ENCODE measurements around the gene NDUFS7. TPM values are rescaled to one million over a fixed set of nuclear protein-coding genes. Genes with fewer than 3 reads are reported as not detected.

The NDUFS7 gene
- total RNA-seq, 1 donor from 2014 or later = 83.3 TPM

DNA sequence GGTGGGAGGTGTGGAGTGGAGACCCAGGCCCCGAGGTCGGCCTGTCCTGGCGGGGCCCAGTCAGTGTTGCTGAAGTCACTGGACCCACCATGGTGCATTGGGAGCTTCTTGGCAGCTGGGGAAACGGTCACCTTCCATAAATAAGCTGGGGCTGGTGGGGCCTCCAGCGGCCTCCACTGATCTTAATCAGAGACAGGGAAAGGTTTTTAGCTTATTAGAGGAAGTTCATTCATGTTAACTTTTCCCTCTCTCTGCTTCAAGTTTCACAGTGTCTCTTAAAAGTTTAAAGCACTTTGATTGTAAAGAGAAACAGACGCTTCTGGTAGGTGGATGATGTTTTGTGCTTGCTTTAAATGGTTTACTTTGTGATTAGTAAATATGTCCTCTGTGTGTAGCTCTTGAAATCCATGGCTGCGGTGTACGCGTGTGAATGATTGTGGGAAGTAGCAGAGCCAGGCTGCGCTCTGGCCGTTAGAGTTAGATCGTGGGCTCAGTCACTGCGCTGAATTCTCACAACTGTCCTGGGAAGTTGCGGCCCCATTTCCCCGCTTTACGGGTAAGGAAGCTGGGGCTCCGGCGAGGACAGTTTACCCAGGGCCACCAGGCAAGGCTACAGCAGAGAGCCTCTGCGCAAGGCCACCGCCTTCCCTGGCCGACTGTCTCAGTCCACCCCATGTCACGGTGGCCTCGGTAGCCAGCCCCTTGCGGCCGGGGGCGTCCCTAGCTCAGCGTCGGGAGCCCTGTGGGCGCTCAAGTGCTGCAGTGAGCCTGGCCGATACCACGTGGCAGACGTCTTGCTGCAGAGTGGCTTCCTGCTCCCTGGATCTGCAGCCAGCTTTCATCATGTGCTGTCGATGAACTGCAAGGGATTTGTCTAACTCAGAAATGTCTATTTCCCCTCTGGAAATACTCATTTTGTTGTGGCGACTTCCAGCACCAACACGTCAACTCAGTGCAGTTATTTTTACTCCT is 16.5 kb upstream of the NDUFS7 start:
- Mint-ChIP-seq H3K27me3 (no peaks in the 10 kb centered on the region), H3K9me3 (no peaks in the 10 kb centered on the region), H3K4me1 (ENCODE audit: unreplicated experiment) (peaks cover under 1% of the 10 kb centered on the region), H3K27ac (no peak overlapping the region), H3K36me3 (peaks cover 3% of the 10 kb centered on the region), H3K4me3 (no peak overlapping the region)
- TF ChIP-seq, protein P1, sequence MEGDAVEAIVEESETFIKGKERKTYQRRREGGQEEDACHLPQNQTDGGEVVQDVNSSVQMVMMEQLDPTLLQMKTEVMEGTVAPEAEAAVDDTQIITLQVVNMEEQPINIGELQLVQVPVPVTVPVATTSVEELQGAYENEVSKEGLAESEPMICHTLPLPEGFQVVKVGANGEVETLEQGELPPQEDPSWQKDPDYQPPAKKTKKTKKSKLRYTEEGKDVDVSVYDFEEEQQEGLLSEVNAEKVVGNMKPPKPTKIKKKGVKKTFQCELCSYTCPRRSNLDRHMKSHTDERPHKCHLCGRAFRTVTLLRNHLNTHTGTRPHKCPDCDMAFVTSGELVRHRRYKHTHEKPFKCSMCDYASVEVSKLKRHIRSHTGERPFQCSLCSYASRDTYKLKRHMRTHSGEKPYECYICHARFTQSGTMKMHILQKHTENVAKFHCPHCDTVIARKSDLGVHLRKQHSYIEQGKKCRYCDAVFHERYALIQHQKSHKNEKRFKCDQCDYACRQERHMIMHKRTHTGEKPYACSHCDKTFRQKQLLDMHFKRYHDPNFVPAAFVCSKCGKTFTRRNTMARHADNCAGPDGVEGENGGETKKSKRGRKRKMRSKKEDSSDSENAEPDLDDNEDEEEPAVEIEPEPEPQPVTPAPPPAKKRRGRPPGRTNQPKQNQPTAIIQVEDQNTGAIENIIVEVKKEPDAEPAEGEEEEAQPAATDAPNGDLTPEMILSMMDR (conservative IDR thresholded peaks at IDR 0.05) = no peak
- no peak for DNase-seq (ENCODE audit: extremely low spot score, unreplicated experiment)

GRCh38 chr19:1369214-1369805 is 14.4 kb upstream of the NDUFS7 start:
- DNase-seq (ENCODE audit: extremely low spot score, unreplicated experiment) = no peak
- Mint-ChIP-seq H3K27ac (no peak overlapping the region), H3K4me3 (no peak overlapping the region), H3K36me3 (peaks cover 6% of the 10 kb centered on the region), H3K4me1 (ENCODE audit: unreplicated experiment) (no peaks in the 10 kb centered on the region), H3K27me3 (no peaks in the 10 kb centered on the region), H3K9me3 (no peaks in the 10 kb centered on the region)
- TF ChIP-seq, protein P1 (conservative IDR thresholded peaks at IDR 0.05) = no peak

- H3K4me3 Mint-ChIP-seq = no peak overlapping the region
- H3K27ac Mint-ChIP-seq = no peak overlapping the region
- no peaks in the 10 kb centered on the region for H3K27me3 Mint-ChIP-seq
- no peaks in the 10 kb centered on the region for H3K9me3 Mint-ChIP-seq
- no peaks in the 10 kb centered on the region for H3K4me1 Mint-ChIP-seq (ENCODE audit: unreplicated experiment)
- no peak for DNase-seq (ENCODE audit: extremely low spot score, unreplicated experiment)
- H3K36me3 Mint-ChIP-seq = peaks cover 8% of the 10 kb centered on the region
- TF ChIP-seq, protein P1 (conservative IDR thresholded peaks at IDR 0.05) = no peak
These were observed 12.9 kb upstream of the NDUFS7 start for GRCh38 chr19:1370579-1371361.

DNA sequence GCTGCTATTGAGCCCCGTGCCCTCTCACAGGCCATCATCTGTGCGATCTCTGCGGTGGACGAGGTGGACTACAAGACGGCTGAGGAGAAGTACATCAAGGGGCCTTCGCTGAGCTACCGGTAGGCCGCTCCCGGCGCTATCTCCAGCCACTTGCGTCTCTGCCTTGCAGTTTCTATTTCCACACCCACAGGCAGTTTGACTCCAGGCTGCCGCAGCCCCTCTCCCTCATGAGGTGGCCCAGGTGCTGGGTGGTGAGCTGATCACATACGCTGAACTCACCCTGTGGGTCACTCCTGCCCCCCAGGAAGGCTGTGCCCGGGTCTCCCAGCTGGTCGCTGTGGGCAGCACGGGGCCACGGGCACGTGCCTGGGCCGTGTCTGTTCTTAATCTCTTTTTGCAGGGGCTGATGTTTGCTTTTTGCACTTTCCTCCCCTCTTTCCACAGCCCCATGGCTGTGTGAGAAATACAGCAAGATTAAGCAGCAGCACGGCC is 10.6 kb upstream of the NDUFS7 start:
- Mint-ChIP-seq H3K27ac (no peak overlapping the region), H3K9me3 (no peaks in the 10 kb centered on the region), H3K36me3 (peaks cover 12% of the 10 kb centered on the region), H3K4me3 (no peak overlapping the region), H3K4me1 (ENCODE audit: unreplicated experiment) (no peaks in the 10 kb centered on the region), H3K27me3 (no peaks in the 10 kb centered on the region)
- TF ChIP-seq, protein P1 (conservative IDR thresholded peaks at IDR 0.05) = no peak
- no peak for DNase-seq (ENCODE audit: extremely low spot score, unreplicated experiment)

- H3K27ac Mint-ChIP-seq = no peak overlapping the region
- TF ChIP-seq, protein P1 (conservative IDR thresholded peaks at IDR 0.05) = no peak
- H3K4me3 Mint-ChIP-seq = no peak overlapping the region
- no peaks in the 10 kb centered on the region for H3K9me3 Mint-ChIP-seq
- H3K36me3 Mint-ChIP-seq = peaks cover 12% of the 10 kb centered on the region
- H3K27me3 Mint-ChIP-seq = no peaks in the 10 kb centered on the region
- DNase-seq (ENCODE audit: extremely low spot score, unreplicated experiment) = no peak
- no peaks in the 10 kb centered on the region for H3K4me1 Mint-ChIP-seq (ENCODE audit: unreplicated experiment)
These were observed 10.0 kb upstream of the NDUFS7 start for GRCh38 chr19:1373534-1374249.

Data from type B pancreatic cell (in vitro differentiated cells).